A673 (cell line): Measurements from ENCODE around the gene STPG3. TPM values are rescaled to one million over a fixed set of nuclear protein-coding genes. Genes with fewer than 3 reads are reported as not detected.

Experiments used
- BruUV-seq: library from RNA; stranded (reverse); fragments of 400-500 nt; replicated peaks from 2 replicates; lab custom pipeline; 2021; lab: Mats Ljungman, UMichigan
- CTCF ChIA-PET: fragments of 300-600 bp; sonication (Branson Sonifier 250); formaldehyde crosslinking; loops from one replicate; lab custom pipeline; 2022; ENCODE audit warnings: antibody characterized with exemption; lab: Charles Lee
- POLR2A ChIA-PET: fragments of 300-600 bp; sonication (Branson Sonifier 250); formaldehyde crosslinking; loops from one replicate; lab custom pipeline; 2022; ENCODE audit warnings: antibody characterized with exemption; ENCODE audit not compliant: low non-redundant PET; lab: Charles Lee
- DNase-seq: peaks from one replicate; pipeline ENCODE4 v3.0.0-alpha.2; 2015; ENCODE audit warnings: low spot score
- H3K27ac ChIP-seq: fragments of 200-600 bp; sonication (generic); 2 replicates; pipeline ENCODE4 v1.5.1; 2016; ENCODE audit warnings: mixed run types, low read depth, mild to moderate bottlenecking, mixed read lengths, antibody characterized with exemption, low read length; ENCODE audit not compliant: poor library complexity, severe bottlenecking
- H3K27me3 ChIP-seq: fragments of 200-600 bp; sonication (generic); replicated peaks from 2 replicates; pipeline ENCODE4 v1.6.1; 2017; ENCODE audit warnings: mixed run types, low read depth, mild to moderate bottlenecking, mixed read lengths, antibody characterized with exemption, low read length; ENCODE audit not compliant: insufficient read depth, poor library complexity
- H3K36me3 ChIP-seq: fragments of 200-600 bp; sonication (generic); 2 replicates; pipeline ENCODE4 v1.6.1; 2016; ENCODE audit warnings: mixed run types, mild to moderate bottlenecking, mixed read lengths, antibody characterized with exemption, low read length; ENCODE audit not compliant: insufficient read depth, poor library complexity, severe bottlenecking
- H3K4me1 ChIP-seq: fragments of 200-600 bp; sonication (generic); 2 replicates; pipeline ENCODE4 v1.6.1; 2017; ENCODE audit warnings: mixed run types, mild to moderate bottlenecking, mixed read lengths, antibody characterized with exemption, low read length; ENCODE audit not compliant: insufficient read depth, poor library complexity, severe bottlenecking
- H3K4me3 ChIP-seq: fragments of 200-600 bp; sonication (generic); 2 replicates; pipeline ENCODE4 v1.5.1; 2016; ENCODE audit warnings: low read depth, mixed run types, mild to moderate bottlenecking, mixed read lengths, low read length; ENCODE audit not compliant: poor library complexity, severe bottlenecking
- H3K9me3 ChIP-seq: fragments of 200-600 bp; sonication (generic); 2 replicates; pipeline ENCODE4 v1.6.1; 2016; ENCODE audit warnings: mixed run types, low read depth, mild to moderate bottlenecking, mixed read lengths, antibody characterized with exemption, low read length; ENCODE audit not compliant: poor library complexity, severe bottlenecking
- CTCF ChIP-seq: fragments of 300-800, 200-600 bp; sonication (generic); conservative IDR thresholded peaks from 2 replicates; pipeline ENCODE4 v1.5.1; 2017; ENCODE audit warnings: low read depth, mild to moderate bottlenecking, antibody characterized with exemption, low read length, moderate library complexity, mixed read lengths
- EZH2 ChIP-seq: fragments of 200-600 bp; sonication (generic); IDR thresholded peaks from 2 replicates; pipeline ENCODE4 v1.6.1; 2017; ENCODE audit warnings: borderline replicate concordance, low read depth, mild to moderate bottlenecking, mixed read lengths, antibody characterized with exemption, low read length; ENCODE audit not compliant: poor library complexity, severe bottlenecking
- intact Hi-C: fragments of 100-400 bp; cut with micrococcal nuclease; formaldehyde crosslinking; loops from one replicate; pipeline ENCODE4 v1.10.0; 2022; ENCODE audit not compliant: unreplicated experiment
- total RNA-seq: library from RNA; stranded (reverse); gene quantifications from 2 replicates; pipeline ENCODE4 v1.2.3, GENCODE V29; 2021

The STPG3 gene
- total RNA-seq, 1 experiment from 2014 or later: not detected

DNA sequence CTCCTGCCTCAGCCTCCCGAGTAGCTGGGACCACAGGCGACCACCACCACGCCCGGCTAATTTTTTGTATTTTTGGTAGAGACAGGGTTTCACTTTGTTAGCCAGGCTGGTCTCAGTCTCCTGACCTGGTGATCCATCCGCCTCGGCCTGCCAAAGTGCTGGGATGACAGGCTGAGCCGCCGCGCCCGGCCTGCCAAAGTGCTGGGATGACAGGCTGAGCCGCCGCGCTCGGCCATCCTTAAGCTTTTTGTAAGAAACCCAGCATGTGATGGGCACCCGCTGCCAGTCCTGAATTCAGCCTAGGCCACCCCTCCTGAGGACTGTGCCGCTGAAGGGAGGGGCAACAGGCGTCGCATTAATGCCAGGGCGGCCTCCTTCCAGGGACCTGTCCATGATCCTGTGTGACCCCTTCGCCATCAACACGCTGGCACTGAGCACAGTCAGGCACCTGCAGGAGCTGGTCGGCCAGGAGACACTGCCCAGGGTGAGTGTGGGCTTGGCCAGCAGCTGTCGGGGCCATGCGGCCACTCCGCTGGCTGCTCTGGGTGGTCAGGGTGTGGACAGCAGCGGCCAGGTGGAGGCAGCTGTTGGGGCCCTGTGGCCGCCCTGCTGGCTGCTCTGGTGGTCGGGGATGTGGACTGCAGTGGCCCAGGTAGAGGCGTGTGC, 14.5 kb downstream of the STPG3 start:
- no peak overlapping the region for H3K4me3 ChIP-seq
- no peak for TF ChIP-seq EZH2
- no peak for TF ChIP-seq CTCF
- no TSS peak for BruUV-seq
- H3K36me3 ChIP-seq: peaks cover 30% of the 10 kb centered on the region
- ChIA-PET POLR2A (interaction anchor here (0.6 kb wide), 1 partner anchor 31 kb away, joined by 3 read pairs; no protein-coding TSS in a partner anchor), CTCF (no interaction called here)
- H3K27ac ChIP-seq: peak overlapping the region; percentile 16
- DNase-seq: no peak
- H3K9me3 ChIP-seq: no peaks in the 10 kb centered on the region
- intact Hi-C loops: no loop called here
- H3K4me1 ChIP-seq: no peaks in the 10 kb centered on the region
- H3K27me3 ChIP-seq: no peaks in the 10 kb centered on the region

DNA sequence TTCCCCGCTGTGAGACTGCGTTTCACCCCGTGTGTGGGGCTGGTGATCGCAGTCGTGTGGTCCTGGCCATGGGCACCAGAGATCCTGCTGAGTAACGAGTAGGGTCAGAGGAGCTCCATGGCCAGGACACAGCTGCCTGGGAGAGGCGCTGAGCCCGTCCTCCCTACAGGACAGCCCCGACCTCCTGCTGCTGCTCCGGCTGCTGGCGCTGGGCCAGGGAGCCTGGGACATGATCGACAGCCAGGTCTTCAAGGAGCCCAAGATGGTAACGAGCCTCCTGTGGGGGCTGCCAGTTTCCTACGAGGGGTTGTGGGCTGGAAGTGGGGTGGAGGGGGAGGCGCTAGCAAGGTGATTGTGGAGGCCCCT, 15.1 kb downstream of the STPG3 start:
- Histone ChIP-seq H3K27ac (no peak overlapping the region), H3K27me3 (no peaks in the 10 kb centered on the region), H3K9me3 (no peaks in the 10 kb centered on the region), H3K36me3 (peaks cover 30% of the 10 kb centered on the region), H3K4me1 (no peaks in the 10 kb centered on the region), H3K4me3 (no peak overlapping the region)
- CTCF ChIA-PET: no interaction called here
- POLR2A ChIA-PET: interaction anchor here (0.6 kb wide), 1 partner anchor 30 kb away, joined by 3 read pairs; no protein-coding TSS in a partner anchor
- no peak for TF ChIP-seq EZH2
- BruUV-seq: no TSS peak
- intact Hi-C loops: no loop called here
- DNase-seq: no peak

GRCh38 chr9:137266585-137267453, 15.7 kb downstream of the STPG3 start:
- Histone ChIP-seq H3K4me1 (no peaks in the 10 kb centered on the region), H3K27ac (no peak overlapping the region), H3K27me3 (no peaks in the 10 kb centered on the region), H3K9me3 (no peaks in the 10 kb centered on the region), H3K36me3 (peaks cover 30% of the 10 kb centered on the region), H3K4me3 (no peak overlapping the region)
- ChIA-PET CTCF (no interaction called here), POLR2A (no interaction called here)
- TF ChIP-seq EZH2: no peak
- no peak for TF ChIP-seq CTCF
- no peak for DNase-seq
- no TSS peak for BruUV-seq
- intact Hi-C loops: no loop called here
